AG04449 (cell line): ENCODE measurements around the gene USP21.

Experiments
- CTCF ChIA-PET: fragments of 350-600 bp; formaldehyde crosslinking; extraction: SDS; loops from one replicate; lab custom pipeline; 2021; ENCODE audit warnings: antibody characterized with exemption; lab: Yijun Ruan, JAX
- POLR2A ChIA-PET: fragments of 400-600, 350-600 bp; formaldehyde crosslinking; extraction: SDS; loops from one replicate; lab custom pipeline; 2020; ENCODE audit warnings: antibody characterized with exemption, inconsistent platforms; lab: Yijun Ruan, JAX
- DNase-seq: peaks from one replicate; pipeline ENCODE4 v3.0.0-alpha.2; 2010; ENCODE audit warnings: low read depth, low spot score
- H3K4me3 ChIP-seq: 2 replicates; pipeline ENCODE4 v1.5.1; 2011; ENCODE audit warnings: low read depth, mild to moderate bottlenecking, control low read depth, low read length
- TF ChIP-seq, protein P1 (sequence below): IDR thresholded peaks from one replicate; pipeline ENCODE4 v1.5.1; 2011; ENCODE audit warnings: mild to moderate bottlenecking, moderate library complexity, low read length, control low read depth, inconsistent platforms; ENCODE audit not compliant: insufficient read depth; ENCODE audit errors: missing control alignments

The USP21 gene

GRCh38 chr1:161122967-161123366, 36.3 kb upstream of the USP21 start:
- no peak for DNase-seq
- ChIA-PET POLR2A (no interaction called here), CTCF (no interaction called here)
- no peak overlapping the region for H3K4me3 ChIP-seq
- TF ChIP-seq, protein P1, sequence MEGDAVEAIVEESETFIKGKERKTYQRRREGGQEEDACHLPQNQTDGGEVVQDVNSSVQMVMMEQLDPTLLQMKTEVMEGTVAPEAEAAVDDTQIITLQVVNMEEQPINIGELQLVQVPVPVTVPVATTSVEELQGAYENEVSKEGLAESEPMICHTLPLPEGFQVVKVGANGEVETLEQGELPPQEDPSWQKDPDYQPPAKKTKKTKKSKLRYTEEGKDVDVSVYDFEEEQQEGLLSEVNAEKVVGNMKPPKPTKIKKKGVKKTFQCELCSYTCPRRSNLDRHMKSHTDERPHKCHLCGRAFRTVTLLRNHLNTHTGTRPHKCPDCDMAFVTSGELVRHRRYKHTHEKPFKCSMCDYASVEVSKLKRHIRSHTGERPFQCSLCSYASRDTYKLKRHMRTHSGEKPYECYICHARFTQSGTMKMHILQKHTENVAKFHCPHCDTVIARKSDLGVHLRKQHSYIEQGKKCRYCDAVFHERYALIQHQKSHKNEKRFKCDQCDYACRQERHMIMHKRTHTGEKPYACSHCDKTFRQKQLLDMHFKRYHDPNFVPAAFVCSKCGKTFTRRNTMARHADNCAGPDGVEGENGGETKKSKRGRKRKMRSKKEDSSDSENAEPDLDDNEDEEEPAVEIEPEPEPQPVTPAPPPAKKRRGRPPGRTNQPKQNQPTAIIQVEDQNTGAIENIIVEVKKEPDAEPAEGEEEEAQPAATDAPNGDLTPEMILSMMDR: no peak

- no peak for DNase-seq
- POLR2A ChIA-PET: no interaction called here
- TF ChIP-seq, protein P1: no peak
- no peak overlapping the region for H3K4me3 ChIP-seq
- CTCF ChIA-PET: interaction anchor here (0.6 to 1.8 kb wide), 6 partner anchors 10 to 38 kb away, joined by 3 to 8 read pairs (median 4); partner anchors contain the start of genes NIT1 and PFDN2
Observed at GRCh38 chr1:161127649-161128048, 31.7 kb upstream of the USP21 start.

- CTCF ChIA-PET: interaction anchor here (1.2 to 1.8 kb wide), 2 partner anchors 11 to 30 kb away, joined by 4 to 8 read pairs; partner anchors contain the start of genes KLHDC9, NIT1 and PFDN2
Observed at GRCh38 chr1:161128591-161129420, 30.5 kb upstream of the USP21 start.

GRCh38 chr1:161130266-161130665, 29.0 kb upstream of the USP21 start:
- ChIA-PET POLR2A (interaction anchor here (0.6 kb wide), 1 partner anchor 8 kb away, joined by 3 read pairs; no protein-coding TSS in a partner anchor), CTCF (interaction anchor here (2.1 kb wide), 1 partner anchor 32 kb away, joined by 6 read pairs; the partner anchor contains the start of gene KLHDC9)
- TF ChIP-seq, protein P1: no peak
- no peak for DNase-seq
- peak overlapping the region; percentile 6; the same call in 1 of the 2 replicates for H3K4me3 ChIP-seq

More at GRCh38 chr1:161128591-161129420, 30.5 kb upstream of the USP21 start:
- no peak overlapping the region for H3K4me3 ChIP-seq
- no peak for DNase-seq
- TF ChIP-seq, protein P1: no peak
- POLR2A ChIA-PET: no interaction called here

DNA sequence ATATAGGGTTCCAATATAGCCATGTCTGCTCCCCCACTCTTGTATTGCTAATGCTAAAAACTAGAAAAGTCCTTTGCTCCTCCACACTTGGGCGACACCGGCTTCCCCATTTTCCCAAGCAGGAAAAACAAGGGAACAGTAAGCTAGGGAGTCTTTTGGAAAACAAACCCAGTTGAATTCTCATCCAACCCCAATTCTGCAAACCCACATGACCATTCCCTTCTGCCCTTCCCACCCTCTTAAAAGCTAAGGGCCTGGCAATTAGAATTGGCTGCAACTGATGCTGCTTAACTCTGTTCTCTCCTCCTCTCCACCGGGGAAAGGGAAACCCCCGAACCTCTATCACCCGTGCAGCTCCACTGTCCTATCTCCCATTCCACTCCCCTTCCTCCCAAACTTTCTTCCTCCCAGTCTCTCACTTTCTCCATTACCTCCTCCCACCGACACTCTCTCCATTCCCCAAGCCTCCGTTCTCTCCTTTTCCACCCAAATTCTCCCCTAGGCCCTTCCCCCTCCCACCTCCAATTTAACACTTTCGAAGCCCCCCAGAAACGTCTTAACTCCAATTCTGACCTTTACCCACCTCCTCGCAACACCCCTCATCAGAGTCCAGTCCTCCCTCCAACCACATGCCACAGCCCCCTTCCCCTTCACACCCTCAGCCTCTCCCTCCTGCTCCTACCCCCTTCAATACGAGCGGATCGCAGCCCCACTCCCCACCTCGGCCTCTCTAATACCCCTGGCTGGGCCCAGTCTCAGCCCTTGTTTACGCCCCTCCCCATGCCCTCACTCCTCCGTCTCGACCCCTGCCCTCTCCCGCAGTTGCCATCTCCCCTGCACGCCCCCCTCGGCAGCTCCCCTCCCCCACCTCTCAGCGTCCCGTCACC, 27.5 kb upstream of the USP21 start:
- TF ChIP-seq, protein P1: no peak
- POLR2A ChIA-PET: interaction anchor here (0.7 to 1.3 kb wide), 7 partner anchors 10 to 87 kb away, joined by 3 to 10 read pairs (median 3); partner anchors contain the start of genes NDUFS2 and USF1
- peak overlapping the region; percentile 95 for H3K4me3 ChIP-seq
- CTCF ChIA-PET: interaction anchor here (0.9 to 12.2 kb wide), 8 partner anchors 14 to 137 kb away, joined by 3 to 147 read pairs (median 4); partner anchors contain the start of genes KLHDC9, NIT1, PFDN2 and USP21
- DNase-seq: no peak
